Measurements from ENCODE around the gene MTR.

DNA sequence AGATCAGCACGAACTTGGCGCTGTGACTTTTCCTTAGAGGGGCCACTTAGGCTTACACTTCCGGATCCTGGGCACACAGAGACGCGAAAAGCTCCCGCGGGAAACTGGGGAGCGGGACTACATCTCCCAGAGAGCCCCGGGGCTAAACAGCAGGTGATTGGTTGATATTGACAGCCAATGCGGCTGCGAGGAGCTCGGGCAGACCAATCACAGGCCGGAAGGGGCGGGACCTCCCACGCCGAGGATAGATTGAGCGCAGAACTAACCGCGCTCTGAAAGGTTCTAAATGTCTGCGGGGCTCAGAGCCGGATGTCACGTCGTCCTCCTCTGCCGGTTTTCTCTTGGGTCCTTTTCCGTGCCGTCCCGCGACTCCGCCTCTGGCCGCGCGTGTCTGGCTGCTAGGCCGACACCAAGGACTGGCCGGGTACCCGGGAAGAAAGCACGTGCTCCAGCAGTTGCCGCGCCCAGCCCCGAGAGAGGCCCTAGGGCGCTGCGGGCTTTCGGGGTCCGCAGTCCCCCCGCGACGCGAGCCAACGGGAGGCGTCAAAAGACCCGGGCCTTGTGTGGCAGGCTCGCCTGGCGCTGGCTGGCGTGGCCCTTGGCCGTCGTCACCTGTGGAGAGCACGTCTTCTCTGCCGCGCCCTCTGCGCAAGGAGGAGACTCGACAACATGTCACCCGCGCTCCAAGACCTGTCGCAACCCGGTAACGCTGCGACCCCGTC lies at the start of gene MTR:
- TF ChIP-seq SPI1 (IDR thresholded peaks at IDR 0.05; ENCODE audit: low read depth, low read length) (no peak), POLR2A (IDR thresholded peaks at IDR 0.05; ENCODE audit: low read depth, low read length) (peak; percentile 88)

Data from GM12891 (cell line).